OCI-LY3 (cell line): ENCODE data around the gene PDK2.

Experiments
- H2AFZ ChIP-seq: fragments of 200-600, 300-600 bp; shearing (Covaris generic); 2 replicates; pipeline ENCODE4 v1.6.0; 2014; ENCODE audit warnings: antibody characterized with exemption, low read depth, low read length
- H3K27ac ChIP-seq: fragments of 200-600, 300-600 bp; sonication (generic); 2 replicates; pipeline ENCODE4 v1.5.1; 2014; ENCODE audit warnings: mild to moderate bottlenecking, low read length, moderate library complexity, mixed read lengths
- H3K27me3 ChIP-seq: fragments of 200-600, 300-600 bp; sonication (generic); 2 replicates; pipeline ENCODE4 v1.6.1; 2014; ENCODE audit warnings: low read depth, low read length, mixed read lengths
- H3K36me3 ChIP-seq: fragments of 200-600, 300-600 bp; sonication (generic); replicated peaks from 2 replicates; pipeline ENCODE3; 2014; ENCODE audit warnings: low read depth, low read length, mixed read lengths
- H3K4me1 ChIP-seq: fragments of 300-600, 200-600 bp; sonication (generic); 2 replicates; pipeline ENCODE4 v1.6.1; 2014; ENCODE audit warnings: low read length, mixed read lengths
- H3K4me2 ChIP-seq: fragments of 200-600, 300-600 bp; sonication (generic); 2 replicates; pipeline ENCODE4 v1.6.1; 2014; ENCODE audit warnings: low read length, mixed read lengths
- H3K4me3 ChIP-seq: fragments of 300-600, 200-600 bp; sonication (generic); 2 replicates; pipeline ENCODE4 v1.5.1; 2014; ENCODE audit warnings: antibody characterized with exemption, mild to moderate bottlenecking, low read length, moderate library complexity
- H3K79me2 ChIP-seq: fragments of 300-600, 200-600 bp; shearing (Covaris generic); 2 replicates; pipeline ENCODE4 v1.6.1; 2014; ENCODE audit warnings: mild to moderate bottlenecking, low read length, mixed read lengths
- H3K9ac ChIP-seq: fragments of 300-600, 200-600 bp; shearing (Covaris generic); 2 replicates; pipeline ENCODE4 v1.6.0; 2014; ENCODE audit warnings: mild to moderate bottlenecking, low read length, moderate library complexity
- H3K9me3 ChIP-seq: fragments of 200-600, 300-600 bp; shearing (Covaris generic); 2 replicates; pipeline ENCODE4 v1.6.1; 2014; ENCODE audit warnings: low read length, mixed read lengths; ENCODE audit not compliant: insufficient read depth
- H4K20me1 ChIP-seq: fragments of 200-600, 300-600 bp; sonication (generic); 2 replicates; pipeline ENCODE4 v1.6.1; 2016; ENCODE audit warnings: low read length, mixed read lengths; ENCODE audit not compliant: insufficient read depth
- EZH2phosphoT487 ChIP-seq: fragments of 200-600 bp; shearing (Covaris generic); IDR thresholded peaks from 2 replicates; pipeline ENCODE4 v1.6.1; 2018; ENCODE audit warnings: antibody characterized with exemption, mixed run types, low read depth
- TF ChIP-seq, protein P1 (sequence below): fragments of 200-600, 300-600 bp; sonication (generic); IDR thresholded peaks from 2 replicates; pipeline ENCODE4 v1.5.1; 2014; ENCODE audit warnings: antibody characterized with exemption, low read length, low read depth

The PDK2 gene

DNA sequence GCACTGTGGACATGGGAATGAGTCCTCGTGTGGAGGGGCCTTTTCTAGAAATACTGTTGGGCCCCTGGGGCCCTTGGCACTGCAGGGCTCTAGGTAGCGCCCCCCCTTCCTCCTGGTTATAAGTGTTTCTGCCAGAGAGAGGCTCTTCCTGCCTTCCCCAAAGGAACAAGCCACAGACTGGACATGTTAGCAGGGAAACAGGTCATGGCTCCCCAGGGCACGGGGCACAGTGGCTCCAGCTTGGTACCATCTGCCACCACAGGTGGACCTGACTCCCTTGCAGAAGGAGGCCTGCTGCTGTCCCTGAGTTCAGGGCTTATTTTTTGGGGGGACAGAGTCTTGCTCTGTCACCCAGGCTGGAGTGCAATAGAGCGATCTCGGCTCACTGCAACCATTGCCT lies 8.8 kb downstream of the PDK2 start:
- no peaks in the 10 kb centered on the region for H4K20me1 ChIP-seq
- H3K79me2 ChIP-seq = no peaks in the 10 kb centered on the region
- H3K36me3 ChIP-seq = no peaks in the 10 kb centered on the region

DNA sequence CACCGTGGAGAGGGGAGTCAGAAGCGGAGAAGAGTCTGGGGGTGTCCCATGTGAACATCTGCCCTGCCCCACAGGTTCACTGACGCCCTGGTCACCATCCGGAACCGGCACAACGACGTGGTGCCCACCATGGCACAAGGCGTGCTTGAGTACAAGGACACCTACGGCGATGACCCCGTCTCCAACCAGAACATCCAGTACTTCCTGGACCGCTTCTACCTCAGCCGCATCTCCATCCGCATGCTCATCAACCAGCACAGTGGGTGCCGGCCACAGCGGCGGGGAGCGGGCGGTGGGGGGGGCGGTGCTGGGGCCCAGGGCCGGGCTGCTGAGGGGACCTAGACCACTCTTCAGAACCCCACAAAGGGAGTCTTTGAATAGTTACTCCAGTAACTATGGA lies 10.7 kb downstream of the PDK2 start:
- Histone ChIP-seq H3K27me3 (no peaks in the 10 kb centered on the region), H3K36me3 (no peaks in the 10 kb centered on the region), H3K9ac (no peak overlapping the region), H4K20me1 (no peaks in the 10 kb centered on the region), H3K27ac (no peak overlapping the region), H3K4me2 (no peak overlapping the region), H3K79me2 (no peaks in the 10 kb centered on the region), H2AFZ (no peak overlapping the region), H3K4me1 (no peaks in the 10 kb centered on the region), H3K4me3 (no peak overlapping the region), H3K9me3 (no peaks in the 10 kb centered on the region)
- TF ChIP-seq, protein P1, sequence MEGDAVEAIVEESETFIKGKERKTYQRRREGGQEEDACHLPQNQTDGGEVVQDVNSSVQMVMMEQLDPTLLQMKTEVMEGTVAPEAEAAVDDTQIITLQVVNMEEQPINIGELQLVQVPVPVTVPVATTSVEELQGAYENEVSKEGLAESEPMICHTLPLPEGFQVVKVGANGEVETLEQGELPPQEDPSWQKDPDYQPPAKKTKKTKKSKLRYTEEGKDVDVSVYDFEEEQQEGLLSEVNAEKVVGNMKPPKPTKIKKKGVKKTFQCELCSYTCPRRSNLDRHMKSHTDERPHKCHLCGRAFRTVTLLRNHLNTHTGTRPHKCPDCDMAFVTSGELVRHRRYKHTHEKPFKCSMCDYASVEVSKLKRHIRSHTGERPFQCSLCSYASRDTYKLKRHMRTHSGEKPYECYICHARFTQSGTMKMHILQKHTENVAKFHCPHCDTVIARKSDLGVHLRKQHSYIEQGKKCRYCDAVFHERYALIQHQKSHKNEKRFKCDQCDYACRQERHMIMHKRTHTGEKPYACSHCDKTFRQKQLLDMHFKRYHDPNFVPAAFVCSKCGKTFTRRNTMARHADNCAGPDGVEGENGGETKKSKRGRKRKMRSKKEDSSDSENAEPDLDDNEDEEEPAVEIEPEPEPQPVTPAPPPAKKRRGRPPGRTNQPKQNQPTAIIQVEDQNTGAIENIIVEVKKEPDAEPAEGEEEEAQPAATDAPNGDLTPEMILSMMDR = no peak
- no peak for TF ChIP-seq EZH2phosphoT487

More for the DNA sequence above, 8.8 kb downstream of the PDK2 start:
- Histone ChIP-seq H3K27ac (no peak overlapping the region), H2AFZ (no peak overlapping the region), H3K9ac (no peak overlapping the region), H3K27me3 (no peaks in the 10 kb centered on the region), H3K4me2 (no peak overlapping the region), H3K9me3 (no peaks in the 10 kb centered on the region), H3K4me3 (no peak overlapping the region), H3K4me1 (peaks cover 7% of the 10 kb centered on the region)
- TF ChIP-seq EZH2phosphoT487 = no peak
- TF ChIP-seq, protein P1 = no peak

DNA sequence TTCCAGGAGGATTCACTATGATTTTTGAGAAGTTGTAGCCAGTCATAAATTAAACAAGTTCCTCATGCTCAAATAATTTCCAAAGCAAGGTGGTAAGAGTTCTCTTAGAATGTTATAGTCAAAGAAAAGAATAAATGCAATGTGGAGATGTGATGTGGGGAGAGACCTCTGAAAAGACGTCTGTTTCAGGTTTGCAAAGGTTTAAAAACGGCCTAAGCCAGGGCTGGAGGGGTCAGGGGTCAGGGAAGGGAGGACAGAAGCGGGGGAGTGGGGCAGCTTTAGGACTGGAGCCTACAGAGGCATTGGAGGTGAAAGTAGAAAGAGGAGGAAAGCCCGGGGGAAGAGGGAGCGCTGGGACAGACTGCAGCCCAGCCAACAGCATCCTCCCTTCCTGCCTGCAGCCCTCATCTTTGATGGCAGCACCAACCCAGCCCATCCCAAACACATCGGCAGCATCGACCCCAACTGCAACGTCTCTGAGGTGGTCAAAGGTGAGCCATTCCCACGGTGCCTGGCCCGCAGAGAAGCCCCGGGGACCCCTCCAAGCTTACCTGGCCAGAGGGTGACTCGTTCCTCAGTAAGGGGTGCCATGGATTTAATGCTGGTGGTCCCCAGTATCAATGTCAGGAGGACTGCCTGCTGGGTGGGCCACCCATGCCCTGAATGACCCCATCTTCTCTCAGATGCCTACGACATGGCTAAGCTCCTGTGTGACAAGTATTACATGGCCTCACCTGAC lies 11.4 kb downstream of the PDK2 start:
- no peak overlapping the region for H3K9ac ChIP-seq
- no peak overlapping the region for H3K4me2 ChIP-seq
- H4K20me1 ChIP-seq = no peaks in the 10 kb centered on the region
- H2AFZ ChIP-seq = no peak overlapping the region
- H3K79me2 ChIP-seq = no peaks in the 10 kb centered on the region
- no peaks in the 10 kb centered on the region for H3K36me3 ChIP-seq
- no peak overlapping the region for H3K27ac ChIP-seq
- no peaks in the 10 kb centered on the region for H3K4me1 ChIP-seq
- TF ChIP-seq, protein P1 = no peak
- no peak for TF ChIP-seq EZH2phosphoT487
- H3K27me3 ChIP-seq = no peaks in the 10 kb centered on the region
- H3K9me3 ChIP-seq = no peaks in the 10 kb centered on the region
- no peak overlapping the region for H3K4me3 ChIP-seq

DNA sequence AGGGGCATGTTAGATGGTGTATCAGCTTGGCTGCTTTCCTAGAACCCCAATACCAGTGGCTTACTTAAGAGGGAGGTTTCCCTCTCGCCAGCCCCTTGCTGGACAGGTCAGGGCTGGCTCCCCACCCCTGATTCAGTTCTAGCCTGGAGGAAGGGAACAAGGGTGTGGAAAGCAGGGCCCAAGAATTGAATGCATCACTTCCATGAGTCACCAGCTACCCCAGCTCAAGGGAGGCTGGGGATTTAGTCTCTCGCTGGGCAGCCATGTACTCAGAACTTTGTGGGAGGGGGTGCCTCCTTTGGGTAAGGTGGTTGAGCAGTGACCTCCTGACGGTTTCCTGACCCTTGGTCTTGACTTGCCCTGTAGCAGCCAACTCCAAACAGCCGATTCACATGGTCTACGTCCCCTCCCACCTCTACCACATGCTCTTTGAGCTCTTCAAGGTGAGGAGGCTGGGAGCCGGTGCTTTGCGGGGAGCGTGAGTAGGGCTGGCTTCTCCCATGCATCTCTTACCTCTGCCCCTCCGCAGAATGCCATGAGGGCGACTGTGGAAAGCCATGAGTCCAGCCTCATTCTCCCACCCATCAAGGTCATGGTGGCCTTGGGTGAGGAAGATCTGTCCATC lies 12.8 kb downstream of the PDK2 start:
- Histone ChIP-seq H3K27me3 (no peaks in the 10 kb centered on the region), H3K27ac (no peak overlapping the region), H3K79me2 (no peaks in the 10 kb centered on the region), H3K9ac (no peak overlapping the region), H3K4me2 (no peak overlapping the region), H3K4me1 (no peaks in the 10 kb centered on the region), H3K9me3 (no peaks in the 10 kb centered on the region), H3K4me3 (no peak overlapping the region), H3K36me3 (no peaks in the 10 kb centered on the region), H2AFZ (no peak overlapping the region), H4K20me1 (no peaks in the 10 kb centered on the region)
- TF ChIP-seq EZH2phosphoT487 = no peak
- TF ChIP-seq, protein P1 = no peak
